ENCODE measurements around the gene GUCY2C.

GUCY2C gene

GRCh38 chr12:14656846-14657245 is 39.6 kb downstream of the GUCY2C start:
- no peak overlapping the region for H3K27ac ChIP-seq
- TF ChIP-seq, protein P1, sequence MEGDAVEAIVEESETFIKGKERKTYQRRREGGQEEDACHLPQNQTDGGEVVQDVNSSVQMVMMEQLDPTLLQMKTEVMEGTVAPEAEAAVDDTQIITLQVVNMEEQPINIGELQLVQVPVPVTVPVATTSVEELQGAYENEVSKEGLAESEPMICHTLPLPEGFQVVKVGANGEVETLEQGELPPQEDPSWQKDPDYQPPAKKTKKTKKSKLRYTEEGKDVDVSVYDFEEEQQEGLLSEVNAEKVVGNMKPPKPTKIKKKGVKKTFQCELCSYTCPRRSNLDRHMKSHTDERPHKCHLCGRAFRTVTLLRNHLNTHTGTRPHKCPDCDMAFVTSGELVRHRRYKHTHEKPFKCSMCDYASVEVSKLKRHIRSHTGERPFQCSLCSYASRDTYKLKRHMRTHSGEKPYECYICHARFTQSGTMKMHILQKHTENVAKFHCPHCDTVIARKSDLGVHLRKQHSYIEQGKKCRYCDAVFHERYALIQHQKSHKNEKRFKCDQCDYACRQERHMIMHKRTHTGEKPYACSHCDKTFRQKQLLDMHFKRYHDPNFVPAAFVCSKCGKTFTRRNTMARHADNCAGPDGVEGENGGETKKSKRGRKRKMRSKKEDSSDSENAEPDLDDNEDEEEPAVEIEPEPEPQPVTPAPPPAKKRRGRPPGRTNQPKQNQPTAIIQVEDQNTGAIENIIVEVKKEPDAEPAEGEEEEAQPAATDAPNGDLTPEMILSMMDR (conservative IDR thresholded peaks at IDR 0.05): no peak

- TF ChIP-seq, protein P1 (conservative IDR thresholded peaks at IDR 0.05): no peak
- H3K27ac ChIP-seq: no peak overlapping the region
Measured at GRCh38 chr12:14655284-14655683, 41.1 kb downstream of the GUCY2C start.

- TF ChIP-seq, protein P1 (conservative IDR thresholded peaks at IDR 0.05): no peak
- no peak overlapping the region for H3K27ac ChIP-seq
Measured at GRCh38 chr12:14654842-14655241, 41.6 kb downstream of the GUCY2C start.

DNA sequence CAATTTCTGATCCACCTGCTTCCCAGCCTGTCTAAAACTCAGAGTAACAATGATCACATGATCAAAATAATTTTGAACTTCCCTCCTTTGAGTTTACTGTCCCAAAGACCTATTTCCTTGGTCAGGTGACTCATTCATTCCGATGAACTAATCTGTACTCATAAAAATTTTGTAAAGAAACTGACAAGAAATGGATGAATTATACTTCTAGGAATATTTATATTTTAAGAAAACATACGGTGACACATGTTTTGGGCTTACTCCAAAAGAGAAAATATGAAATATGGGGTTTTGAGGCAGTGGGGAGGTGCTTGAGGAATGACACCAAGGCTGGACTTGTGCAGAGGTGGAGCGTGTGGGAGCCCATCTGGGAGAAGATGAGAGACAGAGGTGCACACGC is 42.0 kb downstream of the GUCY2C start:
- H3K27ac ChIP-seq: no peak overlapping the region
- TF ChIP-seq, protein P1 (conservative IDR thresholded peaks at IDR 0.05): no peak

DNA sequence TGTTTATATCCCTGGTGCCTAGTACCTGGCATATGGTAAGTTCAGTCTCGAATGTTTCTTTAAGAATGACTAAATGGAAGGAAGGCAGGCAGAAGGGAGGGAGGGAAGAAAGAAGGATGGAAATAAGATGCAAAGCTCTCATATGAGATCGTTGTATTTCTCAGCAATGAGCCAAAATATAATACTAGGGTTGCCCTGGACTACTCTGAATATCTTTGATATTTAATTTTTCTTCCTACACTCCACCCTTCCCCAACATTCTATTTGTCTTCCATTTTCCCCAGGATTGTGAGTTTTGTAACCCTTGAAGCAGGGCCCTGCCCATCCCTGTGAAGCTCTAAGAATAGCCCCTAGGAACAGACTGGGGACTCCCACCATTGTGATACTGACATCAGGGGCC is 43.9 kb downstream of the GUCY2C start:
- TF ChIP-seq, protein P1 (conservative IDR thresholded peaks at IDR 0.05): no peak
- H3K27ac ChIP-seq: no peak overlapping the region

GRCh38 chr12:14651371-14651770 is 45.0 kb downstream of the GUCY2C start:
- no peak overlapping the region; the same call in 1 of the 2 replicates for H3K27ac ChIP-seq
- TF ChIP-seq, protein P1 (conservative IDR thresholded peaks at IDR 0.05): no peak

- TF ChIP-seq, protein P1 (conservative IDR thresholded peaks at IDR 0.05): no peak
Measured at GRCh38 chr12:14650789-14651188, 45.6 kb downstream of the GUCY2C start.

More at GRCh38 chr12:14650789-14651188, 45.6 kb downstream of the GUCY2C start:
- H3K27ac ChIP-seq: no peak overlapping the region

All from VCaP (cell line).